IPS DF 19.7 (cell line): ENCODE measurements around the gene CTDSP1.

Experiments used
- DNase-seq: peaks from one replicate; pipeline ENCODE4 v3.0.0-alpha.2; 2013; ENCODE audit warnings: low read depth, low spot score

Gene CTDSP1

GRCh38 chr2:218425531-218425930 lies 25.9 kb downstream of the CTDSP1 start:
- DNase-seq = no peak

- DNase-seq = no peak
Measured at GRCh38 chr2:218427741-218428140, 28.1 kb downstream of the CTDSP1 start.

GRCh38 chr2:218428846-218429558 lies 29.3 kb downstream of the CTDSP1 start:
- no peak for DNase-seq

GRCh38 chr2:218429911-218430692 lies 30.4 kb downstream of the CTDSP1 start:
- no peak for DNase-seq

- no peak for DNase-seq
Measured at GRCh38 chr2:218430721-218431120, 31.1 kb downstream of the CTDSP1 start.

GRCh38 chr2:218431878-218432277 lies 32.2 kb downstream of the CTDSP1 start:
- no peak for DNase-seq

GRCh38 chr2:218432676-218433365 lies 33.2 kb downstream of the CTDSP1 start:
- no peak for DNase-seq

GRCh38 chr2:218434456-218434855 lies 34.8 kb downstream of the CTDSP1 start:
- DNase-seq = no peak

- no peak for DNase-seq
Measured at GRCh38 chr2:218435003-218435982, 35.6 kb downstream of the CTDSP1 start.

- DNase-seq = no peak
Measured at GRCh38 chr2:218436992-218437391, 37.3 kb downstream of the CTDSP1 start.

- DNase-seq = no peak
Measured at GRCh38 chr2:218437969-218438368, 38.3 kb downstream of the CTDSP1 start.

- no peak for DNase-seq
Measured at GRCh38 chr2:218438596-218438995, 38.9 kb downstream of the CTDSP1 start.

- DNase-seq = no peak
Measured at GRCh38 chr2:218444692-218445357, 45.2 kb downstream of the CTDSP1 start.

- no peak for DNase-seq
Measured at GRCh38 chr2:218445602-218446001, 45.9 kb downstream of the CTDSP1 start.

GRCh38 chr2:218446547-218446946 lies 46.9 kb downstream of the CTDSP1 start:
- DNase-seq = no peak

GRCh38 chr2:218447072-218447471 lies 47.4 kb downstream of the CTDSP1 start:
- DNase-seq = no peak

- DNase-seq = no peak
Measured at GRCh38 chr2:218448934-218449333, 49.3 kb downstream of the CTDSP1 start.

GRCh38 chr2:218452079-218452478 lies 52.4 kb downstream of the CTDSP1 start:
- DNase-seq = no peak
